ENCODE results near the gene CXXC1. TPM values are rescaled to one million over a fixed set of nuclear protein-coding genes. Genes with fewer than 3 reads are reported as not detected.

The CXXC1 gene
- total and polyA plus RNA-seq, 2 donors (not counting 3 experiments of a cell fraction or from before 2014, with no cell fraction given): 64.4 to 128 TPM

DNA sequence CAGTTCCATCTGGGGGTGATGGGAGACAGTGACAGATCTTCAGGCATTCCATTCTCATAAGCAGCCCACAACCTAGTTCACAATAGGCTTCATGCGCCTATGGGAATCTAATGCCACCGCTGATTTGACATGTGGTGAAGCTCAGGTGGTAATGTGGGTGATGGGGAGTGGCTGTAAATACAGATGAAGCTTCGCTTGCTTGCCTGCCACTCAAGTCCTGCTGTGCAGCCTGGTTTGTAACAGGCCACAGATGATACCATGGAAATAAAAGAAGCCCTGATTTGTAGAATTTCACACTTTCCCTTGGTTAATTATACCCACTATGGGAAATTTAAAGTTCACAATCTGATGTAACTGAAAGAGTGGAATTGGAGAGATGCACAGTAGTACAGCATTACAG lies 40.5 kb upstream of the CXXC1 start:
- FAIRE-seq: no peak
- BruUV-seq (replicated peaks): no TSS peak
- H3K4me3 ChIP-seq (replicated peaks in 1 of 3; ENCODE audit: insufficient read depth in 1 of 3, low read depth in 1 of 3, low read length in 3 of 3): no peak overlapping the region
- H3K79me2 ChIP-seq (ENCODE audit: control insufficient read depth, insufficient read depth, low read length): no peaks in the 10 kb centered on the region
- ChIA-PET POLR2A (no interaction called here), CTCF (interaction anchor here (1.4 kb wide), 1 partner anchor 29 kb away, joined by 3 read pairs; no protein-coding TSS in a partner anchor)
- no peaks in the 10 kb centered on the region for H3K9me3 ChIP-seq (replicated peaks; ENCODE audit: control insufficient read depth, insufficient read depth, low read length)
- dilution Hi-C loops (cut with MboI; ENCODE audit: extremely low pct_ligation_motif_present, low sequenced_read_pairs): no loop called here
- no peak overlapping the region for H3K9ac ChIP-seq (replicated peaks; ENCODE audit: extremely low read depth, insufficient read depth, low read length)
- no peaks in the 10 kb centered on the region for H3K36me3 ChIP-seq (ENCODE audit: control insufficient read depth in 2 of 2, extremely low read depth in 1 of 2, insufficient read depth in 2 of 2, low read length in 2 of 2)
- no peak overlapping the region for H3K4me2 ChIP-seq (ENCODE audit: insufficient read depth, low read length)
- no peak overlapping the region for H2AFZ ChIP-seq (ENCODE audit: low read depth, low read length)
- no peaks in the 10 kb centered on the region for H3K27me3 ChIP-seq (ENCODE audit: control insufficient read depth in 2 of 2, insufficient read depth in 2 of 2, low read length in 2 of 2)
- no peaks in the 10 kb centered on the region for H3K4me1 ChIP-seq (ENCODE audit: control insufficient read depth, extremely low read depth, insufficient read depth, low read length)
- no peak for TF ChIP-seq JUN (IDR thresholded peaks at IDR 0.05; ENCODE audit: borderline replicate concordance, insufficient read depth, insufficient read length, low read depth)
- TF ChIP-seq FOS (IDR thresholded peaks at IDR 0.05; ENCODE audit: borderline replicate concordance, insufficient read depth, low read length): no peak
- TF ChIP-seq, protein P1, sequence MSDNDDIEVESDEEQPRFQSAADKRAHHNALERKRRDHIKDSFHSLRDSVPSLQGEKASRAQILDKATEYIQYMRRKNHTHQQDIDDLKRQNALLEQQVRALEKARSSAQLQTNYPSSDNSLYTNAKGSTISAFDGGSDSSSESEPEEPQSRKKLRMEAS (IDR thresholded peaks at IDR 0.05; ENCODE audit: insufficient read depth, insufficient read length): no peak
- TF ChIP-seq EZH2 (IDR thresholded peaks at IDR 0.05; ENCODE audit: borderline replicate concordance, low read depth, low read length, severe bottlenecking): no peak
- TF ChIP-seq GATA2 (IDR thresholded peaks at IDR 0.05; ENCODE audit: insufficient read depth, insufficient read length, low read depth, low read length): no peak
- TF ChIP-seq POLR2AphosphoS5 (IDR thresholded peaks at IDR 0.05; ENCODE audit: insufficient read depth, low read depth, low read length): no peak
- TF ChIP-seq, protein P2, sequence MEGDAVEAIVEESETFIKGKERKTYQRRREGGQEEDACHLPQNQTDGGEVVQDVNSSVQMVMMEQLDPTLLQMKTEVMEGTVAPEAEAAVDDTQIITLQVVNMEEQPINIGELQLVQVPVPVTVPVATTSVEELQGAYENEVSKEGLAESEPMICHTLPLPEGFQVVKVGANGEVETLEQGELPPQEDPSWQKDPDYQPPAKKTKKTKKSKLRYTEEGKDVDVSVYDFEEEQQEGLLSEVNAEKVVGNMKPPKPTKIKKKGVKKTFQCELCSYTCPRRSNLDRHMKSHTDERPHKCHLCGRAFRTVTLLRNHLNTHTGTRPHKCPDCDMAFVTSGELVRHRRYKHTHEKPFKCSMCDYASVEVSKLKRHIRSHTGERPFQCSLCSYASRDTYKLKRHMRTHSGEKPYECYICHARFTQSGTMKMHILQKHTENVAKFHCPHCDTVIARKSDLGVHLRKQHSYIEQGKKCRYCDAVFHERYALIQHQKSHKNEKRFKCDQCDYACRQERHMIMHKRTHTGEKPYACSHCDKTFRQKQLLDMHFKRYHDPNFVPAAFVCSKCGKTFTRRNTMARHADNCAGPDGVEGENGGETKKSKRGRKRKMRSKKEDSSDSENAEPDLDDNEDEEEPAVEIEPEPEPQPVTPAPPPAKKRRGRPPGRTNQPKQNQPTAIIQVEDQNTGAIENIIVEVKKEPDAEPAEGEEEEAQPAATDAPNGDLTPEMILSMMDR (IDR thresholded peaks at IDR 0.05; ENCODE audit: extremely low read depth in 1 of 2, insufficient read depth in 1 of 2, low read depth in 1 of 2, low read length in 2 of 2): no peak
- no peak for TF ChIP-seq POLR2A (IDR thresholded peaks at IDR 0.05; ENCODE audit: low read depth, low read length)
- TF ChIP-seq MYC (IDR thresholded peaks at IDR 0.05; ENCODE audit: low read depth, low read length): no peak
- H3K27ac ChIP-seq (ENCODE audit: insufficient read depth, low read depth, low read length): no peak overlapping the region
- DNase-seq (ENCODE audit: low read depth, low spot score): no peak
- intact Hi-C loops (cut with micrococcal nuclease): no loop called here
- H3K9me1 ChIP-seq (replicated peaks; ENCODE audit: control insufficient read depth, extremely low read depth, insufficient read depth, low read length): no peaks in the 10 kb centered on the region
- no peaks in the 10 kb centered on the region for H4K20me1 ChIP-seq (replicated peaks; ENCODE audit: control insufficient read depth, extremely low read depth, insufficient read depth, low read length)

Measured in endothelial cell of umbilical vein (primary cell).